GM21619 (cell line): ENCODE measurements around the gene IFNLR1.

Experiments
- ATAC-seq: cut with Tn5 transposase; IDR thresholded peaks from one replicate; pipeline ENCODE4 v1.9.1; 2021; ENCODE audit not compliant: unreplicated experiment

IFNLR1 gene

DNA sequence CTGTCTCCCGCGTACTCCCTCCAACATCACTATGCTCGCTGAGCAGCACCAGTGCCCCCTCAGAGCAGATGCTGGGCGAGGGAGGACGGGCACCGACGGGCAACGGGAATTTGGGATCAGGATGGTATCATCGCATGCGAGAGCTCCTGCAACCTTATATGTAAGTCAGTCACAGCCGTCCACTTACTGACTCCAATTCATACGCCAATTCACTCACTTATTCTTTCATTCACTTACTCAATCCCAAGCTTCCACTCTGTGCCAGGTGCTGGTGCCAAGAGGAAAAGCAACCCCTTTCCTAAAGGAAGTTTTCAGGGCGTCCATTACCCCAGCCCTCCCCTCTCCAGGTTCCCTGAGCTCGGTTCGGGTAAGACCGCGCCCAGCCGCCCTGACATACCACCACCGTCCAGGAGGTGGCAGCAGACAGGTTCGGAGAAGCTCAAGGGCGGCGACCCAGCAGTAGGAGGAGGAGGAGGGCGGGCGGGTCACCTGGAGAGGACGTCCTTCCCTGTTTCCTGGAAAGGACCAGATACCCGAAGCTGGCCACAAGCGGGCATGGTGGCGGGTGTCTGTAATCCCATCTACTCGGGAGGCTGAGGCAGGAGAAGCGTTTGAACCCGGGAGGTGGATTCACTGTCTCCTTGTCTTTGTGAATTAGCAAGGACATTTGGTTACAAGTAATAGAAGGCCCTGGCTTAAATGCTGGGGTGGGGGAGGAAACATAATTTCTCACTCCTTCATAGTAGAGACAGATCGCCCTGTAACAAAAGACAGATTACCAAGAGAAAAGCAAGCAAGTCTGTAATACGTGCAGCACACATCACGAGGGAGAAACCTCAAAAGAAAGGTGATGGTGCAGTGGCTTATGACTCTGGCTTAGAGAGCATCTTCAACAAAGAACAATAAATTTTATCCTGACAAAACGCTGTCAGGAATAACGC is 36.6 kb downstream of the IFNLR1 start:
- ATAC-seq = peak; percentile 54

DNA sequence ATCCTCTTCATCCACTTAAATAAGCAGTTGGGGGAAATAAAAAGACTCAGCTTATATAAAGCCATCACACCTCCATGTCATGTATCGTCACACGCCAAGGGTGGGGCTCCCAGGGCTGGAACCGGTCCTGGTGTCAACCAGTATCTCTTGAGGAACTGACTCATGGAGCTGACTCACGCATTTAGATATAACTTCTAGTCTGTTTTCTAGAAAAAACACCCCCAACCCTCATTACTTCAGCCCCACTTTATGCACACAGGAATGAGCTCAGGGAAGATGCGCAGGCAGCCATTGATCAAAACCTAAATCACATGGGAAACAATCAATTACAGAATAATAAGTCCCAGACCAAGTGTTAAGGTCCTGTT is 37.2 kb downstream of the IFNLR1 start:
- ATAC-seq = no peak

DNA sequence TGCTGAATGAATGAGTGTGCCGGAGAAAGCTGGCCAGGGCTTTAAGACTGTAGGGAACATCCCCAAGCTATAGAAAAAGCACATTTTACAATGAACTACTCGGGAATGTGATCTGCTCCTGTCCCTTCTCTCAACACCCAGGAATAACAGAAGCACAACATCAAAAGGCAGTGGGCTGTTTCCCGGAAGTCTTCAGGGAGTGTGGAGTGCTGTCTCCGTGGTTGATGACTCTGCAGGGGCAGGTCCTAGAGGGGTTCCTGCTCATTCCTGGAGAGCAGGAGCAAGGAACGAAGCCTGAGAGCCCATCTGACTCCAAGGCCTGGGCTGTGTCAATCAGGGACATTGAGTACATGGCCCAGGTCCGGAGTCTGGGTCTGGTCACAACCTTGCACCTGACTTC is 39.3 kb downstream of the IFNLR1 start:
- ATAC-seq = no peak

DNA sequence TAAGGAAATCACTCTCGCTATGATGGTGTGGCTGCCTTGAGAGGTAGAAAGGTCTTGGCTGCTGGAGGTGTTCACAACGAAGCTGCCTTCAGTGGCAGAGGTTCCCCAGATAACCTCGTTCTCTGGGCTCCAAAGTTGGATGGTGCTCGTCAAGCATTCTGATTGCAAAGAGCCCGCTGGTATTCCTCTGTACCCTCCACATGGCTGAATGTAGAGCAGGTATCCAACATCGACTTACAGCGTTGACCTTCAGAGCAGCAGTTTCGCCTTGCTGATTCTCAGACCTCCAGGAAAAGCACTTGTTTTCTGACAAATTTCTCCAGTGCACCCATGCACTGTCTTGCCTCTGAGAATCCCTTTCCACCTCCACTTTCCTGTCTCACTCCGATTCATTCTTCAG is 39.9 kb downstream of the IFNLR1 start:
- ATAC-seq = no peak

DNA sequence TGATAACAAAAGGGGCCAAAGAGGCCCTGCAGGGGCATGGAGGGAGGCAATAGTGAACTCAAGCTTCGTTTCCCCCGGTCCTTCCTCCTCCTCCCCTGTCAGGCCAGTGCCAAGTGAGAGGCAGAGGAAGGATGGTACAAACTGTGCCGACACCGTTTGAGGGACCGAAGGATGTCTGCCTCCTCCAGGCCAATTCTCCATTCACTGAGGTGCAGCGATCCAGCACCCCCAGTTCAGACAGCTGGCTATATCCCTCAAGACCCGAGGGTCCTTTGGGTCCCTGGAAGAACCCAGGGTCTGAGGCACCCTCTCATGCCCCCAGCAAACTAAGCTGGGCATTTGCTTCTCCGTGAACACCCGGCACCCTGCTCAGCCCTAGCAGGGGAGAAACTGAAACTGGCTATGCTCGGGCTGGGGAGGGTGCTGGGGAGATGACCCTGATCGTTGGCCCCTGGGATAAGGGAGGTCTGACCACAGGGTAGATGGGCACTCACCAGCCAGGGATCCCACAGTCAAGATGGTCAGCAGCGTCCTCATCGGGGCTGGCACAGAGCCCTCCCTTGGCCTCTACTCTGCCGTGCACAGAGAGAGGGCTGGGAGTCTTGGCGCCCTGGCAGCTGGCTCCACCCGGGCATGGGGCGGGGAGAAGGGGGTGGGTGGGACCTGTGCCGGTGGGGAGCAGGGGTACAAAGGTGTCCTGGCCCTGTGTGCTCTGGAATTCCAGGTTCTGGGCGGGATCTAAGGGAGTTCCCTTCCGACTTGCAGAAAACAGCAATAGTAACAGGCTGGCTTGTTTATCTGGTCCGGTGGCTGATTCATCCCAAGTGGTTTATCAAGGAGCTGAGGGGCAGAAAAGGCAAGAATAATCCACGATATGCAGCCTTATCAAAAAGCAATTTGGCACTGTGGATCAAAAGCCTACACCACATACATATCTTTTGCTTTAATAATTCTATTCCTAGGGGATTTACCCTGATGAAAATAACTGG is 44.2 kb downstream of the IFNLR1 start, which contains the start of gene IL22RA1:
TSS of gene IL22RA1 (minus strand) at position 595 of the 989 bp plus-strand sequence. CDS start at position 537, 58 bp downstream.
- no peak for ATAC-seq

DNA sequence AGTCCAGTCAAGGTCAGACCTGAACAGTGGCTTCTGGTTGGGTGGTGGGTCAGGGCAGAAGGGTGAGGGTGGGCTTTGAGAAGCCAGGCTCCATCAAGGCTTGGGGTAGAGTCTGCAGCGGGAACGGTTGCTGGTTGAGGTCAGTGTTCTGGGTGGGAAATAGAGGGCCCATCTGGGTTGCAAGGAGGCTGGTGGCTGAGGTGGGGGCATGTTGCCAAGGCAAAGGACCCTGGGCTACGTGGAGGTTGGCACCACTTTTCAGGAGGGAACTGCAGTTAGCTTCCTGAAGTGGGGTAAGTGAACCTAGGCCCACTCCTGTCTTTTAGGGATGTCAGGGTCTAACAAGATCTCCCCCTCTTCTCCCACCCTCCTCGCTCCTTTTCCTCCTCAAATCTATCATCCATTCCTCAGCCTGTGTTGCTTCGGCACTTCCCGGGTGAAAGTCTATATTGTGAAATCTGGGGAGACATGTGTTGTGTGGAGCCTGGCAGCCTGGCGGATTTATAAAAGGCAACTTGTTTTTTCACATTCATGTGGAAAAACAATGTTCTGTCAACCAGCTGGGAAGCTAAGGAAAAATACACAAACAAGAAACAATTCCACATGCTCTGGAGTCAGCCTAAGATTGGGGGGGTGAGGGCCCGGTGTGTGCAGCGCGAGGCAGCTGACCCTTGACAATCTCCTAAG is 45.6 kb downstream of the IFNLR1 start:
- no peak for ATAC-seq

DNA sequence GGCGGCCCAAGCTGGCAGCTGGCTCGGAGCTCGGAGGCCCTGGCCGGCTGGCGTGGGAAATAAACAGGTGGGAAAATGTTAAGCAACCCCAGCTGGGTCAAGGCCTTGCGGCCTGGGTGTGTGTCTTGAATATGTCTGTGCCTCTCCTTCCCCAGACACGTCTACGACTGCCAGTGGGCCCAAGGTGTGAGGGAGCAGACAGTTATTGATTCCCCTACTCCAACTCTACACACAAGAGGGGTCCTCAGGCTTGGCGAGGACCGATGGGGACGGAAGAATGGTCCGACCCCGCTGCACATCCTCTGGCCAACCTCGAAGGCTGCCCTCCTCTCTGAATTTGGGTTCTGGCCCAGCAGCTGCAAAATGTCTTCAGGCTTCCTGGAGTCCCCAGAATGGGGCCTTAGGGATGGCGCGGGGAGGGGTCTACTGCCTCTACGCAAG is 46.3 kb downstream of the IFNLR1 start:
- no peak for ATAC-seq

DNA sequence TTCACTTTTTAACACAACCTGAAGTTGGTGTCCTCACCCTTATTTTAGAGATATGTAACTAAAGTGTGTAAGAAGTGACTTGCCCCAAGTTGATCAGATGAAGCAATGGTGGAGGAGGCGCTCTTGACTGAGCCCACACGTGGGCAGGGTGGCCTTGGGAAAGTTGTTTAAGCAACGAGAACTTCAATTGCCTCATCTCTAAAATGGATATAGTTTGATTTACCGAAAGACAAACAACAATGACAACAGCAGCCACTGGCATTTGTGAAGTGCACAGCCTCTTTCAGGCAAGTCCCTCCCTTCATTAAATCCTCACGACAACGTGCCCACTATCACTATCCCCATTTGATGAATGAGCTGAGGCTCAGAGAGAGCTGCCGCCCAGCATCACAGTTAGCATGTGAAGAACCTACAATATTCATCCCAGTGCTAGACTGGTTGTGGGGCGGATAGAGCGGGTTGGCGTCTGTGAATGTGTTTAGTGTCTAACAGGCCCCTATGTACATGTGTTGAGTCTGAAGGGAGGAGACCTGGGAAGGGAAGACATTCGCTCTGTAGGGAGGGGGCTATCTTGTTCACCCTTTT is 47.2 kb downstream of the IFNLR1 start:
- ATAC-seq = no peak

DNA sequence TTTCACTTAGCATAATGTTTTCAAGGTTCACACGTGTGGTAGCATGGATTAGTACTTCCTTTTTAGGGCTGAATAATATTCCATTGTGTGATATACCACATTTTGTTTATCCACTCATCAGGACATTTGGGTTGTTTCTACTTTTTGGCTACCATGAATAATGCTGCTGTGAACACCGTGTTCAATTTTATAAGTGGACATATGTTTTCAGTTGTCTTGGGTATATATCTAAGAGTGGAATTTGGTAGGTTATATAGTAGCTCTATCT is 47.9 kb downstream of the IFNLR1 start:
- no peak for ATAC-seq

DNA sequence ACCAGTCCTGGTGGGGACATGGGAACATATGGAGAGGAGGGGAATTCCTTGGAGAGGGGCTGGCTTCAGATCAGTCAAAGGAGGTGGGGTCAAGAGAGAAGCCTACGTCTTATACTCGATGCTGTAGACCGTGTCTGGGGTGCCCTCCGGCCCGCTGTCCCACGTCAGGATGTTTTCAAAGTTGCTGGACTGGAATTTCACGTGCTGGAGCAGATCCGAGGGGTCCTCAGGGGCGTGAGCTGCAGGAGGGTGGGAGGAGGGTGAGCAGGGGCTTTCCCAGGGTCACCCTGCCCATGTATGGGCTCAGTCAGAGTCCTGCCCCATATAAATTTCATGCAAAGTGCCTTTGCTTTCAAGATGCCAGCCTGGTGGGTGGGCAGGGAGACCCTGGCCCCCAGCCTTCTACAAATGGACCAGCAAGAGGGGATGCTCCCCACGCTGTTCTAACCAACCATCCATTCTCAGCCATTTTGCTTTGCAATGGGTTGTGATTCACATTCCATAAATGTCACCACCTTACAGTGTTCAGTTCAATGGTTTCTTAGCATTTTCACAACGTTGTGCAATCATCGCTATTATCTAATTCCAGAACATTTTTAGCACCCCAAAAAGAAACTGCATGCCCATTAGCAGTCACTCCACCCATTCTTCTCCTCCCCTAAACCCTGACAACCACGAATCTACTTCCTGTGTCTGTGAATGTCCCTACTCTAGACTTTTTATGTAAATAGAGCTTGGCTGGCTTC is 48.4 kb downstream of the IFNLR1 start:
- no peak for ATAC-seq

DNA sequence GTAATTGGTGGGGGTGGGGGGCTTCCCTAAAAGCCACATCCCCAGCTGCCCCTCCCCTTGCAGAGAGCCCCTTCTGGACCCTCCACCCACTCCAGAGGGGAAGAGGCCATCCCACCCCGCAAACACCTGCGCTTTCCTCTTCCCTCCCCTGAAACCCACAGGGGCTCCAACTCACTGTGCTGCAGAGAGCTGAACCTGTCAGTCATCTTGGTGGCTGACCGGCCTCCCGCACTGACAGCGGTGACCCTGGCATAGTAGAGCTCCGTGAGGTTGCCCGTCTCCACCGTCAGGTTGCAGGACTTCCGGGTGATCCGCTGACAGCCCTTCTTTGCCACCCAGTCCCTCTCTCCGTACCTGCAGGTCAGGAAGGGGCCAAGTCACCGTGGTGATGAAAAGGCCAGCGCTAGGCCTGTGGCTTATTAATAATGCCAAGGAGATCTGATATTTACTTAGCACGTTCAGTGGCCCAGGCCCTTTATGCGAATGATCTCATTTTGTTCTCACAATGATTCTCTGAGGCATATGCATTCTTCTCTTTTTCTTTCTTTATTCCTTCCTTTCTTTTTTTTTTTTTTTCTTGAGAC is 50.0 kb downstream of the IFNLR1 start:
- ATAC-seq = no peak

DNA sequence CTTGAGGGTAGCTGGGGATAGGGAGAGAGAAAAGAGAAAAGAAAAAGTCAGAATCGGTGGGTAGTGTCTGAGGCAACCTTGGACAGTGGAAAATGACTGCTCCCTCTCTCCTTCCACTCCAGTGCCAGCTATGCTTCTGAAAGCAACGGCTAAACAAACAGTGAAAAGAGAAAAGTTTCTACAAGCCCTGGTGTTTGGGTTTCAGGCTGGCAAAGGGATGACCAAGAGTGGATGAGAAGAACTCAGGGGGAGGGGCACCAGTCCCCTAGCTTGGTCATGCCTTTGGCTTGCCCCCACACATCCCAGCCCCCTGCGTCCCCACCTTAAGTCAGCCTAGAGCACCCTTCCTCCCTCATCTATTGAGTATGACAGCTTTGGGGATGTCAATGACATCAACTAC is 52.7 kb downstream of the IFNLR1 start:
- no peak for ATAC-seq

DNA sequence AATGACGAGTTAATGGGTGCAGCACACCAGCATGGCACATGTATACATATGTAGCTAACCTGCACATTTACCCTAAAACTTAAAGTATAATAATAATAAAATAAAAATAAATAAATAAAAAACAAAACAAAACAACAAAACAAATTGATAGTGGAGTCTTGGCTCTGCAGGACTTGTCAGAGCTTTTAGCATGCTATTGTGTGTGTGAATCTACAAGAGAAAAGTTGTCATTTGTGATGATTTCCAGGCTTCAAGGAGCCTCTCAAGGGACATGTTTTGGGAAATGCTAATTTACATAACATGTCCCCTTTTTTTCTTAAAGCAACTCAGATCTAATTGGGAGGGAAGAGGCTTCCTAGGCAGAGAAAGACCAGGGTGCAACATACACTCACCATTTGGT is 53.3 kb downstream of the IFNLR1 start:
- ATAC-seq = no peak

DNA sequence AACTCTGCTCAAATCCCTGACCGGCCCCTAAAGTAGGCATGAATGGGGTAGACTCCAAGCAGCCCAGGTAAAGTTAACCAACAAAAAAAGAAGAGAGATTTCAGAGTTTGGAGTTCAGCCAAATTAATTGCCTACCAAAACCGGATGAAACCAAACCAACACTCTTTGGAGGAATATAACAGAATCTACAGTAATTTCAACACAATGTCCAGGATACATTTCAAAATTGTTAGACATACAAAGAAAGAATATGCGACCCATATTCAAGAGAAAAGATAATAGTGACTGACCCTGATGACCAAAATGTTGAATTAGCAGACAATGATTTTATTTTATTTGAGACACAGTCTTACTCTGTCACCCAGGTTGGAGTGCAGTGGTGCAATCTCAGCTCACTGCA is 56.7 kb downstream of the IFNLR1 start:
- no peak for ATAC-seq

DNA sequence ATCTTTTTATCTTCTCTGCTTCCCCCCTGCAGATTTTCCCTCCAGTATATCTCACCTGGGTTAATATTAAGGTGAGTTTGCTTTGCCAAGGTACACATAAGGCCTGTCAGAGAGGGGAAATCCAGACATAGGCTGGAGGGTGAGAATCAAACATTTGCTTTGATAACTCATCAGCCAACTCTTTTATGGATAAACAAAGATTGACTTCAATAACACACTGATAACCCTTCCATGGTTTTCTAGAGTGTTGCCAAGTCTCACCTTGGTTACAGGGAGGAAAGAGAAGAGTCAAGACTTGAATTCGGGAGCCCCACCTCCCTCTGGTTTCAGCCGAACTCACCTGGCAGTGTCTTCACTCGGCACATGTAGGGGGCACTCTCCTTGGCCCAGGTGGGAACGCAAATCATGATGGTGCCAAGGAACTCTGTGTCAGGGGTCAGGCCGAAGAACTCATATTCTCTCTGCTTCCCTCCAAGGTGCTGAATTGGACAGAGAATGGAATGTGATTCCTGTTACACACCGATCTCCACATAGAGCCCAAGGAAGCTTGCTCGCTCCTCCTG is 59.2 kb downstream of the IFNLR1 start:
- no peak for ATAC-seq

DNA sequence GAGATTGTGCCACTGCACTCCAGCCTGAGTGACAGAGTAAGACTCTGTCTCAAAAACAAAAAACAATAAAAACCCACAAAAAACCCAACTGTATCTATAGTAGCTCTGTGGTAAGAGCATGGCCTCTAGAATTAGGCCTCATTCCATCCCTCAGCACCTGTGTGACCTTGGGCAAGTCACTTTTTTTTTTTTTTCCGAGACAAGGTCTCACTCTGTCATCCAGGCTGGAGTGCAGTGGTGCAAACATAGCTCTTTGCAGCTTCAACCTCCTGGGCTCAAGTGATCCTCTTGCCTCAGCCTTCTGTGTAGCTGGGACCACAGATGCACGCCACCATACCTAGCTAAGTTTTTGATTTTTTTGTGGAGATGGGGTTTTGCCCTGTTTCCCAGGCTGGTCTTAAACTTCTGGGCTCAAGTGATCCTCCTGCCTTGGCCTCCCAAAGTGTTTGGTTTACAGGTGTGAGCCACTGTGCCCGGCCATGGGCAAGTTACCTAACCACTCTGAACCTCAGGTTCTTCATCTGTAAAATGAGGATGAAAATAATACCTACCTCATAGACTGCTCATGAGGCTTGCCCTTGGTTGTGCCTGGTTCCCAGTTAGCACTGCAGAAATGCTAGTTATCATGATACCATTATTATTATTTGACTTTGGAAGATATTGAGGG is 59.8 kb downstream of the IFNLR1 start:
- no peak for ATAC-seq

DNA sequence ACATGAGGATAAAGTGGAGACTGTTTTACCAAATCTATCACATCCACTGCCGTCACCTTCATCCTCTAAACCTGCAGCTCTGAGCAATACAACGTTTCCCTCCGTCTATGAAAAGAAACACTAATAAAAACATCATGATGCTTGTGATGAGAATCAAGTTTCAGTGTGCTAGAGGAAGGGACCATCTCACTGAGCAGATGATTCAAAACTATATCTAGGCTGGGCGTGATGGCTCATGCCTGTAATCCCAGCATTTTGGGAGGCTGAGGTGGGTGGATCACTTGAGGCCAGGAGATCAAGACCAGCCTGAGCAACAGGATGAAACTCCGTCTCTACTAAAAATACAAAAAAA is 60.4 kb downstream of the IFNLR1 start:
- no peak for ATAC-seq

DNA sequence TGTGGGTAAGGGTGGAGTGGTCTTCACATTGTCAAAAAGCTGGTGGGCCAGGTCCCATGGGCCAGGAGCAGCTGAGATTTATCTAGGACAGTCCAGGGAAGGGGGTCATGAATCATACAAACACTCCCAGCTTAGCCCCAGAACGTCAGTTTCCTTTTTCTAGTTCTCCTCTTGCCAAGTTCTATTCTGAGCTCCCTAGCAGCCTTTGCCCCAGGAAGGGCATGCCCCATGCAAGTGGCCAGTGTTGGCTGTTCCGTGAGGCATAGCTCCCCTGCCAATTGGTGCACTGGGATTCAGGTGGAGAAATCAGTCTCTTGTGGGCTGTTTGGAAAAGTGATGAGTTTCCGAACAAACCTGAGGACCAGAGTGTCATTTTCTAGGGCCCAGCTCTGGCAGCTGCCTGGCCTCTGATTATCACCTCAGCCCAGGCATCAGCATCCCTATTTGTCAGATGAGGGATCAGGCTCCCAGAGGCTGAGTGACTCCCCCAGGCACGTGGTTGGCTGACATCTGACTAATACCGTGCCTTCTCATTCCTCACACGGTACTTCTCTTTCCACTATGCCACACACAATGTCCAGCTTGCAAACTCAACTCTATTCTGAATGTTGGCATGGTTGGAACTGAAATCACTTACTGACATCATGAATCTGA is 60.9 kb downstream of the IFNLR1 start:
- no peak for ATAC-seq

DNA sequence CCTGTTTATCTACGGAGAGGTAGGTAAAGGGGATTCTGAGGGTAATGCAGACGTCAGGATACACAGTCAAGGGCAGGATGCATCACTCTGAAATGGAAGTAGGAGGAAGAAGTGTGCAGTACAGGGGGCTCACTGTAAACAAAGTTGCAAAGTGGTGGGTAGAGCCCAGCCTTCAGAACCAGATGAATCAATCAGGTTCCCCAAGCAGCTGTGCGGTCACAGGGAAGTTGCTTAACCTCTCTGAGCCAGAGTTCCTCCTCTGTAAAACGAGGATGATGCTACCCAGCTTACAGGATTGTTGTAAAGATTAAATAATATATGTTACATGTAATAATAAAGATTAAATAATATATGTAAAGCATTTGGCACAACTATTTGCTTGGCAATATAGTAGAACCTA is 61.6 kb downstream of the IFNLR1 start:
- no peak for ATAC-seq
